Naive thymus-derived CD4-positive, alpha-beta T cell (primary cell): ENCODE measurements around the gene SMIM15. TPM values are rescaled to one million over a fixed set of nuclear protein-coding genes. Genes with fewer than 3 reads are reported as not detected.

Experiments
- ATAC-seq: fragments of 150-1000 bp; cut with Tn5 transposase; 2 replicates; pipeline ENCODE4 v1.10.0; 2021; ENCODE audit warnings: mild to moderate bottlenecking, moderate library complexity
- CTCF ChIA-PET: fragments of 350-600 bp; sonication (Branson Sonifier 250); formaldehyde crosslinking; loops from one replicate; lab custom pipeline; 2021; ENCODE audit warnings: antibody characterized with exemption; lab: Charles Lee
- POLR2A ChIA-PET: fragments of 350-600 bp; sonication (Branson Sonifier 250); formaldehyde crosslinking; loops from one replicate; lab custom pipeline; 2021; ENCODE audit warnings: antibody characterized with exemption, inconsistent platforms; lab: Charles Lee
- DNase-seq, 9 donors: peaks; one replicate each; pipeline versions ENCODE4 v3.0.0 to v3.0.0-alpha.2; 2020 to 2022; ENCODE audit warnings: mixed read lengths in 1 of 9
- H3K27ac ChIP-seq: one replicate; pipeline ENCODE4 v1.7.0; 2013; ENCODE audit warnings: mild to moderate bottlenecking, low read depth, low read length, moderate library complexity
- H3K27me3 ChIP-seq, 2 donors: one replicate each; pipeline ENCODE4 v1.7.0; 2013; ENCODE audit warnings: low read length in 2 of 2, mild to moderate bottlenecking in 2 of 2, moderate library complexity in 2 of 2; ENCODE audit not compliant: control insufficient read depth in 2 of 2, insufficient read depth in 2 of 2
- H3K36me3 ChIP-seq, 3 experiments: 1 replicate in 2 of 3; 2 replicates in 1 of 3; pipeline ENCODE4 v1.7.0; 2013; ENCODE audit warnings: low read length in 3 of 3, mild to moderate bottlenecking in 3 of 3, moderate library complexity in 1 of 3; ENCODE audit not compliant: insufficient read depth in 3 of 3, control insufficient read depth in 2 of 3
- H3K4me1 ChIP-seq, 2 donors: one replicate each; pipeline ENCODE4 v1.7.0; 2013; ENCODE audit warnings: low read length in 2 of 2, mild to moderate bottlenecking in 2 of 2, moderate library complexity in 1 of 2; ENCODE audit not compliant: control insufficient read depth in 2 of 2, insufficient read depth in 2 of 2
- H3K4me3 ChIP-seq: 2 replicates; pipeline ENCODE4 v1.7.0; 2013; ENCODE audit warnings: mild to moderate bottlenecking, low read length
- H3K9me3 ChIP-seq, 3 experiments: 1 replicate in 2 of 3; 2 replicates in 1 of 3; pipeline ENCODE4 v1.7.0; 2013; ENCODE audit warnings: low read length in 3 of 3; ENCODE audit not compliant: control insufficient read depth in 2 of 3
- H3K27ac Mint-ChIP-seq, 9 donors: one replicate each; pipeline ENCODE4 v1.8.0; 2020 to 2022; ENCODE audit warnings: mixed read lengths in 9 of 9, mild to moderate bottlenecking in 8 of 9, moderate library complexity in 5 of 9, inconsistent platforms in 2 of 9
- H3K27me3 Mint-ChIP-seq, 5 donors: one replicate each; pipeline ENCODE4 v1.8.0; 2021 to 2022; ENCODE audit warnings: mixed read lengths in 5 of 5, mild to moderate bottlenecking in 1 of 5
- H3K36me3 Mint-ChIP-seq, 5 donors: one replicate each; pipeline ENCODE4 v1.8.0; 2020 to 2022; ENCODE audit warnings: mixed read lengths in 5 of 5, mild to moderate bottlenecking in 3 of 5, inconsistent platforms in 1 of 5
- H3K4me1 Mint-ChIP-seq, 7 donors: one replicate each; pipeline ENCODE4 v1.8.0; 2020 to 2022; ENCODE audit warnings: mixed read lengths in 7 of 7, mild to moderate bottlenecking in 3 of 7, inconsistent platforms in 1 of 7
- H3K4me3 Mint-ChIP-seq, 10 donors: one replicate each; pipeline ENCODE4 v1.8.0; 2020 to 2022; ENCODE audit warnings: mild to moderate bottlenecking in 10 of 10, mixed read lengths in 10 of 10, moderate library complexity in 6 of 10, inconsistent platforms in 2 of 10
- H3K9me3 Mint-ChIP-seq, 11 donors: one replicate each; pipeline ENCODE4 v1.8.0; 2020 to 2022; ENCODE audit warnings: mixed read lengths in 11 of 11, mild to moderate bottlenecking in 4 of 11, inconsistent platforms in 1 of 11, moderate library complexity in 1 of 11
- intact Hi-C, 2 donors: fragments of 100-400 bp; cut with micrococcal nuclease; formaldehyde crosslinking; loops; one replicate each; pipeline ENCODE4 v1.15.1; 2023
- polyA plus RNA-seq, 2 donors: library from polyadenylated mRNA; unstranded; fragments of 300-500 nt; fragmentation: Illumina TruSeq; gene quantifications; one replicate each; pipeline ENCODE4 v1.2.3, GENCODE V29; 2021
- total RNA-seq, 6 experiments: library from RNA in 5 of 6; stranded (reverse) in 5 of 6; gene quantifications; 1 replicate in 5 of 6; 2 replicates in 1 of 6; pipeline ENCODE4 v1.2.3 and lab custom pipeline; 2021 to 2026

SMIM15 gene
- total and polyA plus RNA-seq, 7 experiments from 2014 or later, result 17.3 to 49.0 (median 25.3) TPM

GRCh38 chr5:61178702-61179101 lies 16.4 kb upstream of the SMIM15 start:
- H3K4me3 ChIP-seq, result no peak overlapping the region
- CTCF ChIA-PET, result no interaction called here
- H3K27me3 ChIP-seq, result no peaks in the 10 kb centered on the region
- Mint-ChIP-seq H3K27me3 (peaks cover 6 to 14% (median 8%) of the 10 kb centered on the region in 5 donors), H3K9me3 (peaks cover 0 to 2% (median 0%) of the 10 kb centered on the region in 11 donors), H3K4me3 (no peak overlapping the region), H3K4me1 (peaks cover 2 to 22% (median 6%) of the 10 kb centered on the region in 7 donors), H3K27ac (no peak overlapping the region), H3K36me3 (no peaks in the 10 kb centered on the region)
- POLR2A ChIA-PET, result interaction anchor here (0.7 kb wide), 1 partner anchor 151 kb away, joined by 3 read pairs; no protein-coding TSS in a partner anchor
- no peak overlapping the region for H3K27ac ChIP-seq
- H3K4me1 ChIP-seq, result no peaks in the 10 kb centered on the region
- intact Hi-C loops, result no loop called here
- no peaks in the 10 kb centered on the region for H3K9me3 ChIP-seq
- no peak for ATAC-seq
- DNase-seq, result no peak
- no peaks in the 10 kb centered on the region for H3K36me3 ChIP-seq

- Histone ChIP-seq H3K4me1 (no peaks in the 10 kb centered on the region), H3K4me3 (no peak overlapping the region), H3K27me3 (no peaks in the 10 kb centered on the region), H3K27ac (no peak overlapping the region), H3K36me3 (no peaks in the 10 kb centered on the region), H3K9me3 (no peaks in the 10 kb centered on the region)
- no peaks in the 10 kb centered on the region for H3K36me3 Mint-ChIP-seq
- H3K27ac Mint-ChIP-seq, result no peak overlapping the region
- H3K4me1 Mint-ChIP-seq, result peaks cover 2 to 19% (median 6%) of the 10 kb centered on the region in 7 donors
- peaks cover 0 to 2% (median 0%) of the 10 kb centered on the region in 11 donors for H3K9me3 Mint-ChIP-seq
- intact Hi-C loops, result no loop called here
- DNase-seq (no peak), ATAC-seq (no peak)
- H3K4me3 Mint-ChIP-seq, result no peak overlapping the region
- ChIA-PET POLR2A (no interaction called here), CTCF (no interaction called here)
- peaks cover 6 to 14% (median 8%) of the 10 kb centered on the region in 5 donors for H3K27me3 Mint-ChIP-seq
Observed at GRCh38 chr5:61177716-61178115, 15.4 kb upstream of the SMIM15 start.

GRCh38 chr5:61177070-61177469 lies 14.8 kb upstream of the SMIM15 start:
- no peaks in the 10 kb centered on the region for H3K36me3 Mint-ChIP-seq
- H3K4me3 ChIP-seq, result no peak overlapping the region
- no peak overlapping the region for H3K27ac Mint-ChIP-seq
- POLR2A ChIA-PET, result no interaction called here
- intact Hi-C loops, result no loop called here
- peaks cover 0 to 12% (median 6%) of the 10 kb centered on the region in 7 donors for H3K4me1 Mint-ChIP-seq
- H3K4me1 ChIP-seq, result no peaks in the 10 kb centered on the region
- H3K27ac ChIP-seq, result no peak overlapping the region
- H3K9me3 Mint-ChIP-seq, result peaks cover 0 to 2% (median 0%) of the 10 kb centered on the region in 11 donors
- no peaks in the 10 kb centered on the region for H3K36me3 ChIP-seq
- H3K27me3 ChIP-seq, result no peaks in the 10 kb centered on the region
- H3K9me3 ChIP-seq, result no peaks in the 10 kb centered on the region
- DNase-seq, result no peak
- ATAC-seq, result no peak
- H3K27me3 Mint-ChIP-seq, result peaks cover 6 to 14% (median 8%) of the 10 kb centered on the region in 5 donors
- CTCF ChIA-PET, result no interaction called here
- H3K4me3 Mint-ChIP-seq, result no peak overlapping the region

GRCh38 chr5:61176631-61177030 lies 14.4 kb upstream of the SMIM15 start:
- Histone ChIP-seq H3K27ac (no peak overlapping the region), H3K4me3 (no peak overlapping the region), H3K4me1 (no peaks in the 10 kb centered on the region), H3K36me3 (no peaks in the 10 kb centered on the region), H3K9me3 (no peaks in the 10 kb centered on the region), H3K27me3 (no peaks in the 10 kb centered on the region)
- Mint-ChIP-seq H3K27ac (no peak overlapping the region), H3K27me3 (peaks cover 6 to 14% (median 8%) of the 10 kb centered on the region in 5 donors), H3K4me1 (peaks cover 0 to 8% (median 6%) of the 10 kb centered on the region in 7 donors), H3K36me3 (no peaks in the 10 kb centered on the region), H3K9me3 (peaks cover 0 to 2% (median 0%) of the 10 kb centered on the region in 11 donors), H3K4me3 (no peak overlapping the region)
- intact Hi-C loops, result no loop called here
- no peak for DNase-seq
- no peak for ATAC-seq
- ChIA-PET CTCF (no interaction called here), POLR2A (no interaction called here)

- peaks cover 0 to 2% (median 0%) of the 10 kb centered on the region in 11 donors for H3K9me3 Mint-ChIP-seq
- intact Hi-C loops, result no loop called here
- no peak overlapping the region for H3K4me3 Mint-ChIP-seq
- H3K36me3 Mint-ChIP-seq, result peaks cover 0 to 3% (median 0%) of the 10 kb centered on the region in 5 donors
- H3K27ac Mint-ChIP-seq, result no peak overlapping the region
- no peaks in the 10 kb centered on the region for H3K9me3 ChIP-seq
- no peaks in the 10 kb centered on the region for H3K36me3 ChIP-seq
- DNase-seq (no peak), ATAC-seq (no peak)
- H3K27ac ChIP-seq, result no peak overlapping the region
- ChIA-PET CTCF (no interaction called here), POLR2A (no interaction called here)
- H3K27me3 Mint-ChIP-seq, result peaks cover 0 to 2% (median 0%) of the 10 kb centered on the region in 5 donors
- H3K4me1 Mint-ChIP-seq, result no peaks in the 10 kb centered on the region
- H3K4me3 ChIP-seq, result no peak overlapping the region
- no peaks in the 10 kb centered on the region for H3K27me3 ChIP-seq
- H3K4me1 ChIP-seq, result no peaks in the 10 kb centered on the region
Observed at GRCh38 chr5:61171479-61171878, 9.2 kb upstream of the SMIM15 start.

- intact Hi-C loops, result loop anchor here in 1 of 2 donors (10.0 kb wide), 1 partner anchor 464 kb away; the partner anchor contains the start of gene DEPDC1B
- CTCF ChIA-PET, result interaction anchor here (1.0 kb wide), 1 partner anchor 488 kb away, joined by 3 read pairs; no protein-coding TSS in a partner anchor
- POLR2A ChIA-PET, result no interaction called here
Observed at GRCh38 chr5:61168951-61169350, 6.7 kb upstream of the SMIM15 start.

GRCh38 chr5:61167382-61167781 lies 5.1 kb upstream of the SMIM15 start:
- Histone ChIP-seq H3K9me3 (no peaks in the 10 kb centered on the region), H3K27me3 (no peaks in the 10 kb centered on the region), H3K4me3 (no peak overlapping the region), H3K27ac (no peak overlapping the region), H3K4me1 (peaks cover 0 to 8% of the 10 kb centered on the region in 2 donors), H3K36me3 (no peaks in the 10 kb centered on the region)
- CTCF ChIA-PET, result no interaction called here
- Mint-ChIP-seq H3K27ac (no peak overlapping the region), H3K36me3 (peaks cover 0 to 7% (median 0%) of the 10 kb centered on the region in 5 donors), H3K4me3 (no peak overlapping the region), H3K9me3 (peaks cover 0 to 8% (median 0%) of the 10 kb centered on the region in 11 donors), H3K27me3 (no peaks in the 10 kb centered on the region), H3K4me1 (peaks cover 5 to 18% (median 13%) of the 10 kb centered on the region in 7 donors)
- intact Hi-C loops, result loop anchor here (1.0 to 10.0 kb wide), 3 partner anchors 463 to 491 kb away; partner anchors contain the start of gene DEPDC1B (in 1 of the 2)
- ATAC-seq (no peak), DNase-seq (no peak)
- POLR2A ChIA-PET, result no interaction called here

More at GRCh38 chr5:61168951-61169350, 6.7 kb upstream of the SMIM15 start:
- Mint-ChIP-seq H3K9me3 (peaks cover 0 to under 1% (median 0%) of the 10 kb centered on the region in 11 donors), H3K36me3 (peaks cover 0 to 3% (median 0%) of the 10 kb centered on the region in 5 donors), H3K4me3 (no peak overlapping the region), H3K27ac (no peak overlapping the region), H3K27me3 (peaks cover 0 to under 1% (median 0%) of the 10 kb centered on the region in 5 donors), H3K4me1 (peaks cover 0 to 5% (median 4%) of the 10 kb centered on the region in 7 donors)
- H3K9me3 ChIP-seq, result no peaks in the 10 kb centered on the region
- DNase-seq, result no peak
- no peak for ATAC-seq
- H3K36me3 ChIP-seq, result no peaks in the 10 kb centered on the region
- no peak overlapping the region for H3K27ac ChIP-seq
- no peaks in the 10 kb centered on the region for H3K27me3 ChIP-seq
- H3K4me3 ChIP-seq, result no peak overlapping the region
- H3K4me1 ChIP-seq, result no peaks in the 10 kb centered on the region
